LNCaP clone FGC (cell line): ENCODE results near the gene PPP2R5C.

Experiments
- DNase-seq: peaks from one replicate; pipeline ENCODE4 v3.0.0-alpha.2; 2011; ENCODE audit warnings: low read depth
- H3K4me3 ChIP-seq: 2 replicates; pipeline ENCODE4 v1.5.1; 2011; ENCODE audit warnings: mild to moderate bottlenecking, low read depth, low read length, control low read depth
- CTCF ChIP-seq: IDR thresholded peaks from 2 replicates; pipeline ENCODE4 v1.5.1; 2012; ENCODE audit warnings: mild to moderate bottlenecking; ENCODE audit not compliant: control insufficient read depth, insufficient read depth; ENCODE audit errors: extremely low read depth

PPP2R5C gene

GRCh38 chr14:101875041-101875726, 113.7 kb downstream of the PPP2R5C start:
- TF ChIP-seq CTCF = no peak
- no peak for DNase-seq
- no peak overlapping the region for H3K4me3 ChIP-seq

- TF ChIP-seq CTCF = no peak
- no peak for DNase-seq
- H3K4me3 ChIP-seq = no peak overlapping the region
Measured at GRCh38 chr14:101875727-101876554, 114.4 kb downstream of the PPP2R5C start.

- no peak overlapping the region for H3K4me3 ChIP-seq
- TF ChIP-seq CTCF = no peak
- no peak for DNase-seq
Measured at GRCh38 chr14:101876555-101876938, 115.0 kb downstream of the PPP2R5C start.

GRCh38 chr14:101877766-101878165, 116.3 kb downstream of the PPP2R5C start:
- no peak for DNase-seq
- no peak for TF ChIP-seq CTCF
- H3K4me3 ChIP-seq = no peak overlapping the region

- H3K4me3 ChIP-seq = no peak overlapping the region
- no peak for DNase-seq
- no peak for TF ChIP-seq CTCF
Measured at GRCh38 chr14:101878211-101878821, 116.8 kb downstream of the PPP2R5C start.

- DNase-seq = no peak
- TF ChIP-seq CTCF = no peak
- no peak overlapping the region for H3K4me3 ChIP-seq
Measured at GRCh38 chr14:101878822-101879528, 117.5 kb downstream of the PPP2R5C start.
